Measurements from ENCODE around the gene HTT. TPM values are rescaled to one million over a fixed set of nuclear protein-coding genes. Genes with fewer than 3 reads are reported as not detected.

HTT gene
- total RNA-seq, 2 donors from 2014 or later: 37.8 to 97.8 TPM

- WGBS: 92% methylated on average over 4 of the region's 4 CpGs
- no peaks in the 10 kb centered on the region for H3K9me3 ChIP-seq
- intact Hi-C loops (cut with DNase I): no loop called here
- H3K27me3 ChIP-seq (replicated peaks; ENCODE audit: insufficient read depth): no peaks in the 10 kb centered on the region
- H3K4me3 ChIP-seq: no peak overlapping the region
- H3K4me1 ChIP-seq (replicated peaks): no peaks in the 10 kb centered on the region
- no peak for DNase-seq (ENCODE audit: low spot score)
- peaks cover 20 to 46% of the 10 kb centered on the region in 2 donors for H3K36me3 ChIP-seq
- TF ChIP-seq POLR2A (IDR thresholded peaks at IDR 0.05) (no peak), POLR2AphosphoS5 (IDR thresholded peaks at IDR 0.05) (no peak), CTCF (IDR thresholded peaks at IDR 0.05) (no peak)
- no peak overlapping the region for H3K27ac ChIP-seq
Observed at GRCh38 chr4:3213106-3213425, 138.6 kb downstream of the HTT start.

GRCh38 chr4:3213661-3214250 lies 139.3 kb downstream of the HTT start:
- Histone ChIP-seq H3K27ac (no peak overlapping the region), H3K27me3 (replicated peaks; ENCODE audit: insufficient read depth) (no peaks in the 10 kb centered on the region), H3K36me3 (peaks cover 21 to 46% of the 10 kb centered on the region in 2 donors), H3K9me3 (no peaks in the 10 kb centered on the region), H3K4me1 (replicated peaks) (no peaks in the 10 kb centered on the region), H3K4me3 (no peak overlapping the region)
- intact Hi-C loops (cut with DNase I): no loop called here
- TF ChIP-seq CTCF (IDR thresholded peaks at IDR 0.05): no peak
- no peak for TF ChIP-seq POLR2A (IDR thresholded peaks at IDR 0.05)
- no peak for TF ChIP-seq POLR2AphosphoS5 (IDR thresholded peaks at IDR 0.05)
- 92% methylated on average over 15 of the region's 15 CpGs for WGBS
- DNase-seq (ENCODE audit: low spot score): no peak

- no peak for DNase-seq (ENCODE audit: low spot score)
- Histone ChIP-seq H3K4me3 (no peak overlapping the region), H3K4me1 (replicated peaks) (no peaks in the 10 kb centered on the region), H3K9me3 (no peaks in the 10 kb centered on the region), H3K27ac (no peak overlapping the region), H3K27me3 (replicated peaks; ENCODE audit: insufficient read depth) (no peaks in the 10 kb centered on the region), H3K36me3 (peaks cover 18 to 35% of the 10 kb centered on the region in 2 donors)
- TF ChIP-seq CTCF (IDR thresholded peaks at IDR 0.05) (no peak), POLR2A (IDR thresholded peaks at IDR 0.05) (no peak), POLR2AphosphoS5 (IDR thresholded peaks at IDR 0.05) (no peak)
- WGBS: 78% methylated on average over 12 of the region's 12 CpGs
- intact Hi-C loops (cut with DNase I): no loop called here
Observed at GRCh38 chr4:3215256-3215655, 140.8 kb downstream of the HTT start.

- Histone ChIP-seq H3K27me3 (replicated peaks; ENCODE audit: insufficient read depth) (no peaks in the 10 kb centered on the region), H3K27ac (no peak overlapping the region), H3K36me3 (peaks cover 18 to 35% of the 10 kb centered on the region in 2 donors), H3K9me3 (no peaks in the 10 kb centered on the region), H3K4me1 (replicated peaks) (no peaks in the 10 kb centered on the region), H3K4me3 (no peak overlapping the region)
- intact Hi-C loops (cut with DNase I): no loop called here
- 96% methylated on average over 4 of the region's 4 CpGs for WGBS
- no peak for DNase-seq (ENCODE audit: low spot score)
- no peak for TF ChIP-seq POLR2A (IDR thresholded peaks at IDR 0.05)
- no peak for TF ChIP-seq CTCF (IDR thresholded peaks at IDR 0.05)
- no peak for TF ChIP-seq POLR2AphosphoS5 (IDR thresholded peaks at IDR 0.05)
Observed at GRCh38 chr4:3215733-3216132, 141.3 kb downstream of the HTT start.

GRCh38 chr4:3217266-3217665 lies 142.8 kb downstream of the HTT start:
- TF ChIP-seq POLR2AphosphoS5 (IDR thresholded peaks at IDR 0.05): no peak
- no peak for TF ChIP-seq POLR2A (IDR thresholded peaks at IDR 0.05)
- no peak for TF ChIP-seq CTCF (IDR thresholded peaks at IDR 0.05)
- no peak overlapping the region for H3K27ac ChIP-seq
- H3K9me3 ChIP-seq: no peaks in the 10 kb centered on the region
- intact Hi-C loops (cut with DNase I): no loop called here
- 93% methylated on average over 2 of the region's 2 CpGs for WGBS
- H3K4me1 ChIP-seq (replicated peaks): no peaks in the 10 kb centered on the region
- peaks cover 18 to 30% of the 10 kb centered on the region in 2 donors for H3K36me3 ChIP-seq
- DNase-seq (ENCODE audit: low spot score): no peak
- no peak overlapping the region for H3K4me3 ChIP-seq
- no peaks in the 10 kb centered on the region for H3K27me3 ChIP-seq (replicated peaks; ENCODE audit: insufficient read depth)
